Epithelial cell of esophagus (primary cell): Measurements from ENCODE around the gene ZNF346.

Experiments
- DNase-seq: peaks from one replicate; pipeline ENCODE4 v3.0.0; 2010; ENCODE audit warnings: low read depth
- H3K4me3 ChIP-seq: 2 replicates; pipeline ENCODE4 v1.5.1; 2011; ENCODE audit warnings: mild to moderate bottlenecking, low read length, control low read depth
- TF ChIP-seq, protein P1 (sequence below): IDR thresholded peaks from 2 replicates; pipeline ENCODE4 v1.5.1; 2011; ENCODE audit warnings: low read depth, mild to moderate bottlenecking, low read length, control low read depth, inconsistent platforms; ENCODE audit not compliant: insufficient read depth; ENCODE audit errors: missing control alignments

The ZNF346 gene

DNA sequence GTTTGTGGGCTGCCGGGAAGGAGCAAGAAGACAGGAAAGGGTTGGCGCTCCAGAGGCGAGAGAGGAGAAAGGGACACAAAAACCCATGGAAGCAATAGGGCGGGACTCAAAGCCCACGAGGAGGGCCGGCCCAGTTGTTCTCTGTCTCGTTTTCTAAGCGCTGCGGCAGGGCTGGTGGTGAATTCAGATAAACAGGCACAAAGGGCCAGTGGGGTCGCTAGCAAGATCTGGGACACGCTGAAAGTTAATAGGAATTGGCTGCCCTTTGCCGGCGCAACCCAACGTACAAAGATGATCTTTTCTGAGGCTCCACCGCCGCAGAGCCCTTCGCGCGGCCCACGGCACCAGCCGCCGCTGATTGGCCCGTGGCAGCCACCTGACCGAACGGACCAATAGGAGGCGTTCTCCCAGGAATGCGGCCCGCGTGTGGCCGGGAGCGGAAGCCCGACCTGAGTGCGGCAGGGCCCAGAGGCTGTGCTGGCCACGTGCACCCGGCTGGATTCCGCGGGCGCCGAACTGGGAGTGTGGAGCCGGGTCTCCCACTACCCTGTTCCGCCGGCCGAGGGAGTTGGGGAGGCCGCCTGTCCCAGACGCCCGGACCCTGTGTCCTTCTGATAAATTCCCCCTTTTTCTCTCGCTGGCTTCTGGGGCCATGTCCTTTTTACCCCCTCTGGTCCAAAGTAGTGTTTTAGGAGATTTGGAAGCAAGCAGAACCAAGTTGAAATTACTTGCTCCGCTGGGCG, 94.3 kb downstream of the ZNF346 start:
- TF ChIP-seq, protein P1, sequence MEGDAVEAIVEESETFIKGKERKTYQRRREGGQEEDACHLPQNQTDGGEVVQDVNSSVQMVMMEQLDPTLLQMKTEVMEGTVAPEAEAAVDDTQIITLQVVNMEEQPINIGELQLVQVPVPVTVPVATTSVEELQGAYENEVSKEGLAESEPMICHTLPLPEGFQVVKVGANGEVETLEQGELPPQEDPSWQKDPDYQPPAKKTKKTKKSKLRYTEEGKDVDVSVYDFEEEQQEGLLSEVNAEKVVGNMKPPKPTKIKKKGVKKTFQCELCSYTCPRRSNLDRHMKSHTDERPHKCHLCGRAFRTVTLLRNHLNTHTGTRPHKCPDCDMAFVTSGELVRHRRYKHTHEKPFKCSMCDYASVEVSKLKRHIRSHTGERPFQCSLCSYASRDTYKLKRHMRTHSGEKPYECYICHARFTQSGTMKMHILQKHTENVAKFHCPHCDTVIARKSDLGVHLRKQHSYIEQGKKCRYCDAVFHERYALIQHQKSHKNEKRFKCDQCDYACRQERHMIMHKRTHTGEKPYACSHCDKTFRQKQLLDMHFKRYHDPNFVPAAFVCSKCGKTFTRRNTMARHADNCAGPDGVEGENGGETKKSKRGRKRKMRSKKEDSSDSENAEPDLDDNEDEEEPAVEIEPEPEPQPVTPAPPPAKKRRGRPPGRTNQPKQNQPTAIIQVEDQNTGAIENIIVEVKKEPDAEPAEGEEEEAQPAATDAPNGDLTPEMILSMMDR = no peak
- DNase-seq = peak; percentile 72

DNA sequence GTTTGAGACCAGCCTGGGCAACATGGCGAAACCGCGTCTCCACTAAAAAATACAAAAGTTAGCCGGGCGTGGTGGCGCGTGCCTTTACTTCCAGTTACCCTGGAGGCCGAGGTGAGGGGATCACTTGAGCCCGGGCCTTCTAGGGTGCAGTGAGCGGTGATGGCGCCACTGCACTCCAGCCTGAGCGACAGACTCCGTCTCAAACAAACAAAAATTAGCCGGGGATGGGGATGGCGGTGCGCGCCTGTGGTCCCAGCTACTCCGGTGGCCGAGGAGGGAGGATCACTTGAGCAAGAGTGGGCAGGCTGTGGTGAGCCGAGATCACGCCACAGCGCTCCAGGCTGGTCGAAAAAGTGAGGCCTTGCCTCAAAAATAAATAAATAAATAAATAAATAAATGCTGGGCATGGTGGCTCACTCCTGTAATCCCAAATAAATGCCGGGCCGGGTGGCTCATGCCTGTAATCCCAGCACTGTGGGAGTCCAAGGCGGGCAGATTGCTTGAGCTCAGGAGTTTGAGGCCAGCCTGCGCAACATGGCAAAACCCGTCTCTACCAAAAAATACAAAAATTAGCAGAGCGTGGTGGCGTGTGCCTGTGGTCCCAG, 95.0 kb downstream of the ZNF346 start:
- H3K4me3 ChIP-seq = no peak overlapping the region
- TF ChIP-seq, protein P1 = no peak
- DNase-seq = no peak

More for the DNA sequence above, 94.3 kb downstream of the ZNF346 start:
- peak overlapping the region; percentile 10 for H3K4me3 ChIP-seq

DNA sequence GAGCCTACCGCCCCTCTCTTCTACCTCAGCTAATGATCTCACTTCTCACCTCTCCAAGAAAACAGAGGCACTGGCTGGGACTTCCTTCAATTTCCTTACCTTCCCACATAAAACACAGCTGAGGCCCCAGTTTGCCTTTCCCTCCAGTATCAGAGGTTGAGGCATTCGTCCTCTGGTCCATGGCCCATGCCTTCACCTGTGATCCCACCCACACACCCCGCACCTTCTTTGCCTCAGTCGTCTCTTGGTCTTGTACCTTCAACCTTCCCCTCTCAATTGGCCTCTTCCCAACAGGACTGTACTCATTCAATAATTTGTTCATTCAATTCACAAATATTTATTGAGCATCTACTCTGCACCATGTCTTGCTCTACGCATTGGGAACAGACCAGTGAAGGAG, 100.1 kb downstream of the ZNF346 start:
- TF ChIP-seq, protein P1 = no peak
- DNase-seq = no peak
- H3K4me3 ChIP-seq = no peak overlapping the region

DNA sequence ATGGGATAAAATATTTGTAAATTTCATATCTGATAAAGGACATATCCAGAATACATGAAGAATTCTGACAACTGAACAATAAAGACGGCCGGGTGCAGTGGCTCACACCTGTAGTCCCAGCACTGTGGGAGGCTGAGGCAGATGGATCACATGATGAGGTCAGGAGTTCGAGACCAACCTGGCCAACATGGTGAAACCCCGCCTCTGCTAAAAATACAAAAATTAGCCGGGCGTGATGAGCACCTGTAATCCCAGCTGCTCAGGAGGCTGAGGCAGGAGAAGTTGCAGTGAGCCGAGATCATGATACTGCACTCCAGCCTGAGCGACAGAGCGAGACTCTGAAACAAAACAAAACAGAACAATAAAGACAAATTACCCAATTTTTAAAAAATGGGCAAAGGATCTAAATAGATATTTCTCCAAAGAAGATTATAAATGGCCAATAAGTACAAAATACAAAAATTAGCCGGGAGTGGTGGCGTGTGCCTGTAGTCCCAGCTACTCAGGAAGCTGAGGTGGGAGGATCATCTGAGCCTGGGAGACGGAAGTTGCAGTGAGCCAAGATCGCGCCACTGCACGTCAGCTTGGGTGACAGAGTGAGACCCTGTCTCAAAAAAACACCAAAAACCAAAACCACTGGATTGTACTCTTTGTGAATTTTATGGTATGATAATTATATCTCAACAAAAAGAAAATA, 101.4 kb downstream of the ZNF346 start:
- H3K4me3 ChIP-seq = no peak overlapping the region
- TF ChIP-seq, protein P1 = no peak
- no peak for DNase-seq

DNA sequence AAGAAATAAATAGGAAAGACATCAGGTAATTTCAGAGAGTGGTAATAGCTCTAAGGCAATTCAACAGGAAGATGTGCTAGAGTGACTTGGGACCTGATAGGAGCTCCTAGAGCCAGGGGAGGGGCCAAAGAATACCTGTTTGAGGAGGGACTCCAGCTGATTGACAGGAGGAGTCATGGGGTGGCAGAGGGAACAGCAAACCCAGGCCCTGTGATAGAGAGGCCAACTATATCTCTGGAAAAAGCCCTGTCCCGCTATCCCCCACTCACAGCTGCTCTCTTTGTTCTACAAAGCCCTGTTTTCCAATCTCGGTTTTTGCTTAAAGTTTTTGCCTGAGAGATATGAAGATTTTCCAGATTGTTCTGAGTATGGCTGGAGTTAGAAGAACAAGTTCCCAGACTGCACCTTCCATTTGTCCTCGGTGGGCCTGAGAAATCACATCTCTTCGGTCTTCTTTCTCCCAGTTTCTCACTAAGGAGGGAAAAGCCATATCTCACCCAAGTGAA, 102.0 kb downstream of the ZNF346 start:
- no peak overlapping the region for H3K4me3 ChIP-seq
- TF ChIP-seq, protein P1 = no peak
- DNase-seq = peak; percentile 54

DNA sequence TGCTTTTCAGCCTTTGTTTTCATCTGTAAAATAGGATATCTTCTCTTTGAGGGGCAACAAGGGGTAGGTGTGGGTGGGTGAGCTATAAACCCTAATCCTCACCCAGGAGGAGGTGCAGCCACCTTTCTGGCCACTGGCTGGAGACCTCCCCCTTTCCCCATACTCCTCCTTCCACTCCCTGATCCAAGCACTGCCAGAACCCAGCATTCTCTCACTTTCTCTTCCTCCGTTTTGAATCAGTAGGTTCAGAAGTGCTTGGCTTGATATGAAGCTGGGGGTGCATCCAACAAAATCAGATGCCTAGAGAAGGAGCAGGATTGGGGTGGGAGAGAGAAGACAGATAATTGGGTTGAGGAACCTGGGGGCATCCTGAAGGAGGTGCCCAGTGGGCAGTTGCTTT, 104.3 kb downstream of the ZNF346 start:
- no peak overlapping the region for H3K4me3 ChIP-seq
- TF ChIP-seq, protein P1 = no peak
- no peak for DNase-seq
